LHCN-M2 (cell line): Measurements from ENCODE around the gene ATAD3B. TPM values are rescaled to one million over a fixed set of nuclear protein-coding genes. Genes with fewer than 3 reads are reported as not detected.
A peak's percentile ranks its signal among the peaks of the same experiment; 100 is the strongest.
"Not testable (repeated sequence)": the region's sequence is repeated elsewhere in the genome, so short reads cannot be mapped to it uniquely, and the experiment has no call there.

ENCODE experiments used
- DNase-seq: peaks from one replicate; pipeline ENCODE4 v3.0.0-alpha.2; 2012; ENCODE audit warnings: low read depth
- total RNA-seq: library from RNA; depleted of rRNA; stranded (reverse); fragments of >200 nt; gene quantifications from 2 replicates; pipeline ENCODE4 v1.2.3, GENCODE V29; 2014

The ATAD3B gene
- total RNA-seq, 1 experiment from 2014 or later, result 38.7 TPM

GRCh38 chr1:1450616-1451015 is 20.9 kb upstream of the ATAD3B start:
- not testable (repeated sequence) for DNase-seq

- no peak for DNase-seq
Observed at GRCh38 chr1:1451696-1452364, 19.7 kb upstream of the ATAD3B start.

GRCh38 chr1:1452365-1452739 is 19.2 kb upstream of the ATAD3B start:
- not testable (repeated sequence) for DNase-seq

- no peak for DNase-seq
Observed at GRCh38 chr1:1452882-1453281, 18.7 kb upstream of the ATAD3B start.

GRCh38 chr1:1454286-1455056 is 17.1 kb upstream of the ATAD3B start:
- not testable (repeated sequence) for DNase-seq

GRCh38 chr1:1455366-1455884 is 16.1 kb upstream of the ATAD3B start:
- DNase-seq, result no peak

GRCh38 chr1:1455934-1456333 is 15.6 kb upstream of the ATAD3B start:
- DNase-seq, result not testable (repeated sequence)

- DNase-seq, result not testable (repeated sequence)
Observed at GRCh38 chr1:1456683-1457255, 14.8 kb upstream of the ATAD3B start.

GRCh38 chr1:1459156-1459555 is 12.4 kb upstream of the ATAD3B start:
- DNase-seq, result not testable (repeated sequence)

- not testable (repeated sequence) for DNase-seq
Observed at GRCh38 chr1:1459711-1460110, 11.9 kb upstream of the ATAD3B start.

GRCh38 chr1:1460540-1461130 is 10.9 kb upstream of the ATAD3B start:
- DNase-seq, result no peak

- no peak for DNase-seq
Observed at GRCh38 chr1:1461721-1462317, 9.7 kb upstream of the ATAD3B start.

GRCh38 chr1:1462318-1462966 is 9.1 kb upstream of the ATAD3B start:
- DNase-seq, result peak; percentile 35

- DNase-seq, result no peak
Observed at GRCh38 chr1:1463312-1463711, 8.3 kb upstream of the ATAD3B start.

GRCh38 chr1:1468196-1468985 is 3.2 kb upstream of the ATAD3B start:
- not testable (repeated sequence) for DNase-seq

GRCh38 chr1:1470626-1471388 is 758 bp upstream of the ATAD3B start:
- DNase-seq, result peak; percentile 57

- DNase-seq, result not testable (repeated sequence)
Observed at GRCh38 chr1:1472053-1472876, 700 bp downstream of the ATAD3B start.

GRCh38 chr1:1476011-1476410 is 4.4 kb downstream of the ATAD3B start:
- DNase-seq, result not testable (repeated sequence)

GRCh38 chr1:1477206-1477605 is 5.6 kb downstream of the ATAD3B start:
- DNase-seq, result no peak
